CD14-positive monocyte (primary cell): ENCODE measurements around the gene ANKRD12. TPM values are rescaled to one million over a fixed set of nuclear protein-coding genes. Genes with fewer than 3 reads are reported as not detected.

ENCODE experiments used
- DNase-seq, 3 donors: peaks; one replicate each; pipeline ENCODE4 v3.0.0-alpha.2; 2011 to 2022
- H2AFZ ChIP-seq: 2 replicates; pipeline ENCODE4 v1.6.0; 2012; ENCODE audit warnings: mild to moderate bottlenecking, low read depth, low read length, inconsistent platforms; ENCODE audit not compliant: insufficient read depth, poor library complexity, severe bottlenecking
- H3K27ac ChIP-seq, 2 donors: 1 replicate in 1 of 2; 2 replicates in 1 of 2; pipeline ENCODE4 v1.5.1; 2012 to 2013; ENCODE audit warnings: low read length in 2 of 2, control low read depth in 1 of 2, inconsistent platforms in 1 of 2, low read depth in 1 of 2, mild to moderate bottlenecking in 1 of 2
- H3K27me3 ChIP-seq, 2 donors: one replicate each; pipeline versions ENCODE4 v1.6.0 to v1.6.1; 2011 to 2013; ENCODE audit warnings: low read length in 2 of 2; ENCODE audit not compliant: control insufficient read depth in 2 of 2, insufficient read depth in 2 of 2
- H3K36me3 ChIP-seq, 2 donors: replicated peaks in 1 of 2; 1 replicate in 1 of 2; 2 replicates in 1 of 2; pipeline versions ENCODE4 v1.5.1 to v1.6.1; 2012 to 2013; ENCODE audit warnings: low read length in 2 of 2, control low read depth in 1 of 2, inconsistent platforms in 1 of 2, mild to moderate bottlenecking in 1 of 2; ENCODE audit not compliant: insufficient read depth in 2 of 2, control insufficient read depth in 1 of 2
- H3K4me1 ChIP-seq, 2 donors: 1 replicate in 1 of 2; 2 replicates in 1 of 2; pipeline versions ENCODE4 v1.5.1 to v1.6.1; 2012 to 2013; ENCODE audit warnings: low read length in 2 of 2, control low read depth in 1 of 2, inconsistent platforms in 1 of 2, mild to moderate bottlenecking in 1 of 2, moderate library complexity in 1 of 2; ENCODE audit not compliant: insufficient read depth in 2 of 2, control insufficient read depth in 1 of 2
- H3K4me2 ChIP-seq: replicated peaks from 2 replicates; pipeline ENCODE3; 2012; ENCODE audit warnings: low read length, moderate library complexity, mild to moderate bottlenecking; ENCODE audit not compliant: poor library complexity, severe bottlenecking; ENCODE audit errors: extremely low read depth
- H3K4me3 ChIP-seq, 3 experiments: fragments of 200-600 bp in 1 of 3; sonication (generic) in 1 of 3; replicated peaks in 1 of 3; 1 replicate in 2 of 3; 2 replicates in 1 of 3; pipeline ENCODE4 v1.5.1; 2011 to 2013; ENCODE audit warnings: low read length in 3 of 3, mild to moderate bottlenecking in 3 of 3, control low read depth in 2 of 3, low read depth in 2 of 3, inconsistent platforms in 1 of 3, moderate library complexity in 1 of 3
- H3K79me2 ChIP-seq: 2 replicates; pipeline ENCODE4 v1.6.0; 2012; ENCODE audit warnings: mild to moderate bottlenecking, control low read depth, inconsistent platforms, low read length, moderate library complexity; ENCODE audit not compliant: insufficient read depth
- H3K9ac ChIP-seq: 2 replicates; pipeline ENCODE4 v1.6.0; 2017; ENCODE audit warnings: low read length, mild to moderate bottlenecking; ENCODE audit not compliant: insufficient read depth, poor library complexity, severe bottlenecking
- H3K9me3 ChIP-seq, 2 donors: replicated peaks in 1 of 2; 1 replicate in 1 of 2; 2 replicates in 1 of 2; pipeline versions ENCODE4 v1.5.1 to v1.6.1; 2012 to 2013; ENCODE audit warnings: low read length in 2 of 2, control low read depth in 1 of 2; ENCODE audit not compliant: control insufficient read depth in 1 of 2, insufficient read depth in 1 of 2
- H4K20me1 ChIP-seq: 2 replicates; pipeline ENCODE4 v1.6.0; 2012; ENCODE audit warnings: mild to moderate bottlenecking, low read length, control low read depth, moderate library complexity; ENCODE audit not compliant: insufficient read depth
- H3K27ac Mint-ChIP-seq, 7 donors: one replicate each; pipeline ENCODE4 v1.8.0; 2020; ENCODE audit warnings: mild to moderate bottlenecking in 7 of 7, mixed read lengths in 7 of 7, moderate library complexity in 6 of 7, inconsistent platforms in 2 of 7
- H3K27me3 Mint-ChIP-seq, 3 donors: one replicate each; pipeline ENCODE4 v1.8.0; 2021 to 2022; ENCODE audit warnings: low read depth in 3 of 3, mild to moderate bottlenecking in 3 of 3, mixed read lengths in 3 of 3, moderate library complexity in 3 of 3, inconsistent platforms in 1 of 3
- H3K36me3 Mint-ChIP-seq, 2 donors: one replicate each; pipeline ENCODE4 v1.8.0; 2020; ENCODE audit warnings: mixed read lengths in 2 of 2, inconsistent platforms in 1 of 2, mild to moderate bottlenecking in 1 of 2
- H3K4me1 Mint-ChIP-seq: one replicate; pipeline ENCODE4 v1.8.0; 2020; ENCODE audit warnings: mild to moderate bottlenecking, mixed read lengths
- H3K4me3 Mint-ChIP-seq, 2 donors: one replicate each; pipeline ENCODE4 v1.8.0; 2020; ENCODE audit warnings: mild to moderate bottlenecking in 2 of 2, mixed read lengths in 2 of 2, moderate library complexity in 1 of 2
- H3K9me3 Mint-ChIP-seq, 7 donors: one replicate each; pipeline ENCODE4 v1.8.0; 2020 to 2022; ENCODE audit warnings: mixed read lengths in 7 of 7, mild to moderate bottlenecking in 6 of 7, moderate library complexity in 6 of 7, inconsistent platforms in 2 of 7
- CTCF ChIP-seq: fragments of 200-600 bp; IDR thresholded peaks from one replicate; pipeline ENCODE4 v1.8.0; 2022; ENCODE audit warnings: antibody characterized with exemption, mild to moderate bottlenecking
- WGBS: methylation state at CpG from one replicate; pipeline ENCODE4 v1.1.5; 2013; ENCODE audit warnings: missing lambda C conversion rate; ENCODE audit not compliant: insufficient coverage; 5-methylcytosine and 5-hydroxymethylcytosine counted together
- intact Hi-C, 2 donors: fragments of 100-400 bp; cut with micrococcal nuclease; formaldehyde crosslinking; loops; one replicate each; pipeline versions ENCODE4 v1.15.0 to v1.15.1; 2023
- polyA plus RNA-seq, 3 donors: library from polyadenylated mRNA; depleted of rRNA in 1 of 3; unstranded in 2 of 3; stranded (reverse) in 1 of 3; fragments of 300-500 nt in 2 of 3; fragments of >200 nt in 1 of 3; fragmentation: Illumina TruSeq in 2 of 3; gene quantifications; 1 replicate in 2 of 3; 2 replicates in 1 of 3; pipeline ENCODE4 v1.2.3, GENCODE V29; 2012 to 2021

Gene ANKRD12
- polyA plus RNA-seq, 3 donors = 9.3 to 15.5 (median 15.4) TPM

- Mint-ChIP-seq H3K4me3 (no peak overlapping the region), H3K27me3 (peaks cover 0 to 2% (median 0%) of the 10 kb centered on the region in 3 donors), H3K9me3 (peaks cover 0 to 4% (median 0%) of the 10 kb centered on the region in 7 donors), H3K4me1 (peaks cover 42% of the 10 kb centered on the region), H3K27ac (no peak overlapping the region), H3K36me3 (no peaks in the 10 kb centered on the region)
- intact Hi-C loops = no loop called here
- Histone ChIP-seq H3K27me3 (no peaks in the 10 kb centered on the region), H3K27ac (no peak overlapping the region), H3K4me2 (no peak overlapping the region), H4K20me1 (no peaks in the 10 kb centered on the region), H3K9me3 (no peaks in the 10 kb centered on the region), H3K79me2 (no peaks in the 10 kb centered on the region), H3K4me3 (no peak overlapping the region), H3K9ac (no peak overlapping the region), H3K4me1 (peaks cover 34% of the 10 kb centered on the region in 2 donors), H3K36me3 (no peaks in the 10 kb centered on the region), H2AFZ (no peak overlapping the region)
- DNase-seq = no peak
- 100% methylated on average over 2 of the region's 2 CpGs for WGBS
- TF ChIP-seq CTCF = no peak
Measured at GRCh38 chr18:9097349-9097748, 39.2 kb upstream of the ANKRD12 start.

DNA sequence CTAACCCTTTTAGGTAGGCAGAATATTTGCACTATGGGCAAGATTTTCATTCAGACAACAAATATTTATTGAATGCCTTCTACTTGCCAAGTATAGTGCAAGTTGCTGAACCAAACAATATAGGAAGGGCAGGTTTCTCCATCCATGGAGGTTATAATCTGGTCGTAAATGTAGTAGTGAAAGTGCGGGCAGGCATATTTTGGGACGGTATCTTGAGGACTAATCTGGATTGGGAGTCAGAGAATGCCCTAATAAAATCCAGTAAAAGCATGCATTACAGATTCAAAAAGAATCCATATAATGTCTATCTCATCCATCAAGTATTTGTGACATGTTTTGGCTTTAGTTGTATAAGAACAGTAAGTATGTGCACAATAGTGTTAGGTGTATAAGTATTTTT is 35.8 kb upstream of the ANKRD12 start:
- no peak for TF ChIP-seq CTCF
- Mint-ChIP-seq H3K4me1 (peaks cover 37% of the 10 kb centered on the region), H3K27me3 (peaks cover 0 to 2% (median 0%) of the 10 kb centered on the region in 3 donors), H3K9me3 (peaks cover 0 to 4% (median 0%) of the 10 kb centered on the region in 7 donors), H3K27ac (peak overlapping the region in 2 of 7 donors; percentile 40 to 80), H3K36me3 (peaks cover 2% of the 10 kb centered on the region in 2 donors), H3K4me3 (peak overlapping the region in 1 of 2 donors; percentile 4)
- Histone ChIP-seq H3K9ac (no peak overlapping the region), H4K20me1 (peaks cover 20% of the 10 kb centered on the region), H3K36me3 (no peaks in the 10 kb centered on the region), H3K4me1 (peaks cover 32 to 37% of the 10 kb centered on the region in 2 donors), H3K27me3 (no peaks in the 10 kb centered on the region), H3K27ac (no peak overlapping the region), H2AFZ (no peak overlapping the region), H3K9me3 (no peaks in the 10 kb centered on the region), H3K79me2 (peaks cover 33% of the 10 kb centered on the region), H3K4me2 (no peak overlapping the region), H3K4me3 (no peak overlapping the region)
- DNase-seq = no peak
- intact Hi-C loops = loop anchor here (5.0 to 10.0 kb wide), 2 partner anchors 37 to 374 kb away; partner anchors contain the start of genes ANKRD12 (in 1 of the 2) and RALBP1 (in 1 of the 2)
- WGBS = 100% methylated on average over 2 of the region's 3 CpGs
